HG02678 (cell line): ENCODE results near the gene CAMTA1.

Experiments used
- ATAC-seq: cut with Tn5 transposase; IDR thresholded peaks from one replicate; pipeline ENCODE4 v1.9.1; 2021; ENCODE audit warnings: mild to moderate bottlenecking, moderate library complexity; ENCODE audit not compliant: unreplicated experiment

Gene CAMTA1

DNA sequence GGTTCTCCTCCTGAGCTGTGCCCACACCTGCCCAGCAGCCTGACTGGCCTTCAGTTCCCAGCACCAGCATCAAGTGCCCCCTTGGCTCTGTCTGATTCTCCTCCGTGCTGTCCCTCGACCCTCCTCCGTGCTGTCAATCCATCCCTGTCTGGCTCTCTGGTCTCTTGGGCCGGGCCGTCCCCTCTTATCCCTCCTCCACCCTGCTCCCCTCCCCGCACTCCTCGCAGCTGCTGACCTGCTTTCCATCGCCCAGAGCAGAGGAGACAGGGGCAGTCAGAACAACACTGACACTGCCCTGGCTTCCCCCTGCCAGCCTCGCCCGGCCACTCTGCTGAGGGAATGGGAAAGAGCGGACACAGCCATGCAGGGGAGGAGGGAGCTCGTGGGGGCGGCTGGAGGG, 267.4 kb downstream of the CAMTA1 start:
- no peak for ATAC-seq

DNA sequence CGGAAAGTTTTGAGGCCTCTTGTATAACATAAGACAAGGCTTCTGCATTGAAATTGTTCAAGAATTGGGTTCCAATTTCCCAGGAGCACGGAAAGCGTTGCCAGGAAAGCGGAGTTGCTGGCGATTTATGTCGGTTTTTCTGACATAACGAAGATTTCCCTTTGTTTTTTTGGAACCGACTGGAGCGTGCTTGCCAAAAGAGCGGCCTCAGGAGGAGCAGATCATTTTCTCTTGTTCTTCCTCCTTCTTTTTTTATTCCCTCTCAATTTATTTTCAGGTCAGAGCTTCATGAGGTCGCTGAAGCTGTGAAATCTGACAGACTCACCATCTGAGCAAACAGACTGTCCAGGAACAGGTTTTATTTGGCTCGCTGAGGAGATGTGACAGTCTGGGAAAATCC, 275.5 kb downstream of the CAMTA1 start:
- no peak for ATAC-seq

- no peak for ATAC-seq
These were observed 277.2 kb downstream of the CAMTA1 start for GRCh38 chr1:7062346-7063061.

DNA sequence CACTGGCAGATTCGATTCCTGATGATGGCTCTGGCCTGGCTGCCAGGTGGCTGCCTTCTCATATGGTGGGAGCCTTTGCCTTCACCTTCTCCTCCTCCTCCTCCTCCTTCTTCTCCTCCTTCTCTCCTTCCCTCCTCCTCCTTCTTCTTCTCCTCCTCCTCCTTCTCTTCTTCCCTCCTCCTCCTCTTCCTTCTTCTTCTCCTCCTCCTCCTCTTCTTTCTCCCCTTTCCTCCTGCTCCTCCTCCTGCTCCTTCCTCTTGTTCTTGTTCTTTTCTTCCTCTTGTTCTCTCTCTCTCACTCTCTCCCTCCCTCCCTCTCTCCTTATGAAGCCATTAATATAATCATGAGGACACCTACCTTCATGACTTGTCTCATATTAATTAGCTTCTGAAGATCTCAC, 278.7 kb downstream of the CAMTA1 start:
- ATAC-seq, result no peak

- ATAC-seq, result no peak
These were observed 283.3 kb downstream of the CAMTA1 start for GRCh38 chr1:7068552-7068951.

GRCh38 chr1:7069931-7070330, 284.7 kb downstream of the CAMTA1 start:
- no peak for ATAC-seq

DNA sequence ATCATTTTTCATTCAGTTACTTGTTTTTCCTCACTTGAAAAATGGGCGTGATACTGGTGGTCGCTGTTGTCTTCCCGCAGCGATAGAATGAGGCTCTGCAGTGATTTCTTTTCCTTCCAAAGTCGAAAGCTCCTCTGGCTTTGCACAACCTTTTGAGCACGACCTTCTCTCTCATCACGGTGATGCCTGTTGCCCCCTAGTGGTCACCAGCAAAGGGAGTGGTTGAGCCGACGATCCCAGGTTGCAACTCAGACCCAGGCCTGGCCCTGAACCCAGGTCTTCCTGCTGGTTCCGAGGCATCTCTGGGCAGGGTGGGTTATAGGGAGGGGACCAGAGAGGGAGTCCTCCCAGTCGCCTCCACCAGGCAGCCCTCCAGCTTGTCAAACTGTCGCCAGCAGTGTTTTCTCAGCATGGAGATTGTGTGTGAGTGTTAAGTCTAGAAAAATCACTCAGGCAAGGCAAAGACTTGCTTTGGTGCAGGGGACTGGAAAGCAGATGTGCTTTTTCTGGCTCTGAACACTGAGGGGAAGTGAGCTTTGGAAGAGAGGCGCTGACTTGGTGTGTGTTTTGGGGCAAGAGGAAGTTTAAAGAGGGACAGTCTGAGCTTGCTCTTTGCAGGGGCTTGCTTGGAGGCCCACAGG, 285.3 kb downstream of the CAMTA1 start:
- ATAC-seq, result no peak

- no peak for ATAC-seq
These were observed 290.9 kb downstream of the CAMTA1 start for GRCh38 chr1:7076117-7076516.

- no peak for ATAC-seq
These were observed 291.3 kb downstream of the CAMTA1 start for GRCh38 chr1:7076572-7076971.

DNA sequence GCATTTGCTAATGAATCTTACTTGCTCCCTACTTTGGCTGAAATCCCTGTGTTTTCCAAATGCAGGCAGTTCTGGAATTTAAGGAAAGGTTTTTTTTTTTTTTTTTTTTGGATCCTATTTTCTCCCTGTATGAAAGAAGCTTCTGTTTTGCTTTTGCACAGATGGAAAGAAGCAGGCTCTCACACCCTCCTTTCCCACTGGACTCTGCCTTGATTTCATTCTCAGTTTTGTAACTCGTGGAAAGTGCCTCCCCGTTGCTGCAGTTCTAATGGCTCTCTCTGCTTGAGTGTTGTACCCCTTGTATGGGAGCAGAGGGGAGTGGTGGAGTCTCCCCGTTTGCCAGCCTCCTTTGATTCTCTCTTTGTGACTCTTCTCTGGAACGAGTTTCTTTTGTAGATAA, 291.9 kb downstream of the CAMTA1 start:
- no peak for ATAC-seq

- no peak for ATAC-seq
These were observed 292.7 kb downstream of the CAMTA1 start for GRCh38 chr1:7077970-7078369.

- ATAC-seq, result no peak
These were observed 294.4 kb downstream of the CAMTA1 start for GRCh38 chr1:7079637-7080036.

DNA sequence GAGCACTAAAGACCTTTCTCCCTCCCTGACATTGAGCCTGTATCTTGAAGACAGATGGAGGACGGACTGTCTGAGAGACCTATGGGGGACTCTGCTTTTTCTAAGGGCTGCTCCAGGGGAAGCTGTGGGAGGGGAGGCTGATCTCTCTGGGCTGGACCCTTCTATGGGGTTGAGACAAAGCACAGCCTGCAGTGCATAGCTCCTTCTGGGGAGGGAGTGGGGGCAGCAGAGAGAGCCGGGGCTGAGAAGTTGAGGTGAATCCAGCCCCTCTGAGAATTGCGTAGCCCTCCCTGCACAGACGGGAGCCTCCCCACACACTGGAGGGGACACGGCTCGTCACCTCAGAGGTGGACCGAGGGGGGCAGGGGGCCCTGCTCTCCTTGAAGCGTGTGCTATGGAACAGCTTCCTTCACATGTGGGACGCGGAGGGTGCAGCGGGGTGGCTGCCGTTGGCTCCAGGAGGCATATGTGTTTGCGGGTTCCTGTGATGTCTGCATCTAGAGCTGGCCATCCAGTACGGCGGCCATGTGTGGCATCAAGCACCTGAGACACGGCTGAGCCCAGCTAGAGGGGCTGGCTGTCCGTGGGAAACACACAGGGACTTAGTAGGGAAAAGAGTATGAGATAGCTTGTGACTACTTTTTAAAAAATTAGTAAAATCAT, 299.1 kb downstream of the CAMTA1 start:
- ATAC-seq, result no peak

GRCh38 chr1:7085521-7085920, 300.3 kb downstream of the CAMTA1 start:
- no peak for ATAC-seq

- no peak for ATAC-seq
These were observed 300.9 kb downstream of the CAMTA1 start for GRCh38 chr1:7086106-7086505.

- no peak for ATAC-seq
These were observed 302.6 kb downstream of the CAMTA1 start for GRCh38 chr1:7087888-7088287.

DNA sequence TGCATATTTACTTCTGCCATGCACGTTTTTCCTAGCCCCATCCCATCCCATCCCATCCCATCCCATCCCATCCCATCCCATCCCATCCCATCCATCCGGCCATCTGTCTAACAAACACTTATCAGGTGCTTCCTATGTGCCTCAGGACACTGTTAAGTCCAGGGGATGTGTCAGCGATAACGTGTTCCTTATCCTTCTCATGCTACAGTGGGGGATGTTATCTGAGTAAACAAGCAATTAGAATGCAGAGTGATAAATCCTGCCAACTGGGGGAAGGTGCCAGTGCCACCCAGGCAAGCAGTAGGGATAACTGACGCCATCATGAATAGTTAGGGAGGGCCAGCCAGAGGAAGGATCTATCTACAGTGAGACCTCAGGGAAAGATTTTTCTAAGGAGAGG, 304.2 kb downstream of the CAMTA1 start:
- ATAC-seq, result no peak

GRCh38 chr1:7093297-7093696, 308.0 kb downstream of the CAMTA1 start:
- ATAC-seq, result no peak

DNA sequence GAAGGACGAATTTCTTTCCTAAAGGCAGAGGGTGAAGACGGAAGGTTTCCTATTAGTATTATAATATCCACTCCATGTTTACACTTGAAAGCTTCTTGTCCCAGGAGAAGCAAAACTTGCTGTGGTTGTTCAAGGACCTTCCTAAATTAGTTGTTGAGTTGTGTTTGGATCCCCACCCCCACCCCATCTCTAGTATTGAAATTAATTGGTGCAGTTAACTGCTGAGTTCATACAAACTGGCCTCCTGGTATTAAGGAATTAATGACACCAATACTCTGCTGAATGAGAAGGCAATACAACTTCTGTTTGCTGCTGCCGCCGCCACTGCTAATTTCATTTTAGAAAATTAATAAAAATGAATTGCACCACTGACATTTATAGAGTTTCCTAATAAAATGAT, 308.8 kb downstream of the CAMTA1 start:
- ATAC-seq, result no peak

DNA sequence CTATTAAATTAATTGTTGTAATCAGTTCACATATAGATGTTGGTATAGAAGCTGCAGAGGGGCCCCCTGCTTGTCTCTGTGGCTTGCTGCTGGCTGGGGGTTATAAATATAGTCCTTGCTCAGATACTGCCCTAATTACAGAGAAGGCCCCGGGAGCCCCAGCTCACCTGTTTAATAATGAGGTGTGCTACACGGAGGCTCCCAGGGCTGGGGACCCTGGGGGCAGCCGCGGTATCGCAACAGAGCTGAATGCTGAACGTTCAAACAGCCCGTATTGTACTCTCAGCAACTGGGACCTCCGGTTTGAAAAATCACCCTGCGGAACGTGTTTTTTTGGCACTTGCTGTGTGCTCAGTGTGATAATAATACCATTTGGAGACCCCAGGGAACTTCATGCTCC, 309.3 kb downstream of the CAMTA1 start:
- no peak for ATAC-seq

- no peak for ATAC-seq
These were observed 310.2 kb downstream of the CAMTA1 start for GRCh38 chr1:7095343-7095964.
